Heart left ventricle (tissue), 13 donors: ENCODE data around the gene FJX1.

Experiments used
- CTCF ChIP-seq, 12 donors: fragments of 200-600 bp; sonication (generic) in 4 of 12; IDR thresholded peaks; one replicate each; pipeline versions ENCODE4 v1.5.0 to v1.8.0; 2018 to 2022; ENCODE audit warnings: antibody characterized with exemption in 12 of 12, mild to moderate bottlenecking in 5 of 12
- POLR2A ChIP-seq, 2 donors: fragments of 450-650 bp; IDR thresholded peaks; one replicate each; pipeline ENCODE4 v1.6.1; 2017; ENCODE audit warnings: antibody characterized with exemption in 2 of 2, mild to moderate bottlenecking in 2 of 2, moderate library complexity in 2 of 2
- donor health status: ischemic (EF 13 %, LVEDD 7.1; RV severe dilation, severe dysfunction).
- donor health status: DM: no; HTN: yes; CAD: no.
- donor health status: DM: no; HTN: no; CAD: no.
- donor health status: ischemic (EF 25% LVEDD 6.9; RV normal size, moderate dysfunction).
- donor health status: ischemic (EF 25% LVEDD 5.7; RV mildly dilated, moderate dysfunction).
- donor health status: ischemic (EF 35%, LVEDD 5.7; RV mildly dilated, moderate dysfunction).
- donor health status: nonischemic (EF 11% LVEDD 7.7; RV severe dilation, severe dysfunction).
- donor health status: DM: yes; HTN: yes; CAD: no.
- donor health status: PGD.
- donor health status: ischemic (EF 29% LVEDD 5.4; RV normal size, mild dysfunction).
- donor health status: nonischemic (EF 23%, LVEDD 6.1; RV moderate dilation, normal function).

GRCh38 chr11:35662649-35663407, 44.6 kb downstream of the FJX1 start, which contains the start of gene TRIM44:
- TF ChIP-seq CTCF (IDR thresholded peaks at IDR 0.05) (no peak), POLR2A (IDR thresholded peaks at IDR 0.05) (peak in 1 of 2 donors; percentile 70)
